ENCODE results near the gene CBFB. TPM values are rescaled to one million over a fixed set of nuclear protein-coding genes. Genes with fewer than 3 reads are reported as not detected.

Gene CBFB
- total and polyA plus RNA-seq, 2 of the 4 experiments (the other 2 are of a cell fraction), result 44.2 to 48.0 TPM

- dilution Hi-C loops (cut with HindIII; ENCODE audit: low sequenced_read_pairs, unreplicated experiment), result no loop called here
Observed at GRCh38 chr16:67000384-67001351, 28.3 kb upstream of the CBFB start.

More at GRCh38 chr16:67000384-67001351, 28.3 kb upstream of the CBFB start:
- Histone ChIP-seq H3K4me2 (ENCODE audit: low read depth, low read length) (peak overlapping the region; percentile 95), H4K91ac (ENCODE audit: insufficient read depth, low read depth, low read length) (no peak overlapping the region), H2AK5ac (ENCODE audit: low read depth, low read length) (no peak overlapping the region; the same call in 1 of the 2 replicates), H4K8ac (ENCODE audit: low read depth in 2 of 2, low read length in 2 of 2) (peak overlapping the region in 1 of 2 experiments; percentile 38; a peak in 1 of 4 replicates), H2BK5ac (ENCODE audit: low read depth, low read length, poor library complexity, severe bottlenecking) (no peak overlapping the region), H3K9me1 (ENCODE audit: insufficient read depth, low read length) (peaks cover 4% of the 10 kb centered on the region), H3K23ac (ENCODE audit: low read depth, low read length) (no peak overlapping the region; the same call in 1 of the 2 replicates), H4K20me1 (ENCODE audit: insufficient read depth, low read length) (no peaks in the 10 kb centered on the region), H3K36me3 (ENCODE audit: control insufficient read depth, insufficient read depth, low read length) (no peaks in the 10 kb centered on the region), H3K56ac (ENCODE audit: extremely low read depth, insufficient read depth, low read length) (no peak overlapping the region), H2BK15ac (ENCODE audit: low read depth, low read length) (no peak overlapping the region), H3K27me3 (ENCODE audit: control insufficient read depth, insufficient read depth, low read length) (peaks cover 24% of the 10 kb centered on the region), H3K4me3 (ENCODE audit: insufficient read depth, low read depth, low read length) (peak overlapping the region; percentile 65), H3K9ac (ENCODE audit: low read depth, low read length) (peak overlapping the region; percentile 39; the same call in 1 of the 2 replicates), H2BK120ac (ENCODE audit: low read depth, low read length) (no peak overlapping the region), H2AK9ac (replicated peaks; ENCODE audit: low read depth, low read length, poor library complexity) (peak overlapping the region; percentile 60), H3K4ac (ENCODE audit: low read depth, low read length) (peak overlapping the region; percentile 22; the same call in 1 of the 2 replicates), H3K9me3 (ENCODE audit: control insufficient read depth, insufficient read depth, low read length) (no peaks in the 10 kb centered on the region), H2BK20ac (ENCODE audit: low read depth, low read length) (no peak overlapping the region), H3K27ac (ENCODE audit: insufficient read depth, low read length) (no peak overlapping the region), H3K4me1 (ENCODE audit: control insufficient read depth, insufficient read depth, low read length) (peaks cover 6% of the 10 kb centered on the region; the same call in 1 of the 2 replicates), H3K18ac (ENCODE audit: low read depth, low read length) (no peak overlapping the region), H2AFZ (replicated peaks; ENCODE audit: low read length, poor library complexity) (peak overlapping the region; percentile 94), H3K79me1 (ENCODE audit: low read depth in 1 of 2, low read length in 2 of 2) (no peaks in the 10 kb centered on the region), H3K14ac (replicated peaks; ENCODE audit: low read depth, low read length) (no peak overlapping the region; the same call in 1 of the 2 replicates), H4K5ac (ENCODE audit: low read depth, low read length) (0 out of 2 replicates have a peak overlapping the region, but pooled peaks have one; percentile 35)
- BruUV-seq (replicated peaks), result no TSS peak
- intact Hi-C loops (cut with micrococcal nuclease), result no loop called here
- in situ Hi-C loops (cut with MboI; ENCODE audit: low sequenced_read_pairs), result no loop called here
- no peak for DNase-seq
- ATAC-seq (ENCODE audit: low read depth), result peak; percentile 85
- ChIA-PET POLR2A (ENCODE audit: unreplicated experiment) (no interaction called here), CTCF (no interaction called here)
- TF ChIP-seq MXI1 (IDR thresholded peaks at IDR 0.05; ENCODE audit: borderline replicate concordance, low read depth, low read length), result no peak
- TF ChIP-seq FOS (IDR thresholded peaks at IDR 0.05; ENCODE audit: low read depth, low read length), result no peak
- TF ChIP-seq RAD21 (IDR thresholded peaks at IDR 0.05; ENCODE audit: low read length), result no peak
- TF ChIP-seq MAZ (IDR thresholded peaks at IDR 0.05; ENCODE audit: borderline replicate concordance, low read depth, low read length), result no peak
- no peak for TF ChIP-seq RCOR1 (IDR thresholded peaks at IDR 0.05; ENCODE audit: insufficient replicate concordance, low read length)
- no peak for TF ChIP-seq POLR2A (IDR thresholded peaks at IDR 0.05; ENCODE audit: low read depth, low read length)
- TF ChIP-seq CEBPB (IDR thresholded peaks at IDR 0.05; ENCODE audit: low read depth, low read length), result no peak
- TF ChIP-seq NFE2L2 (IDR thresholded peaks at IDR 0.05; ENCODE audit: low read depth, low read length), result no peak
- no peak for TF ChIP-seq RFX5 (IDR thresholded peaks at IDR 0.05; ENCODE audit: low read depth, low read length)
- no peak for TF ChIP-seq BHLHE40 (IDR thresholded peaks at IDR 0.05; ENCODE audit: low read depth, low read length)
- 3% methylated on average over 55 of the region's 89 CpGs; no CpG with 5 or more reads in 1 of the 2 experiments for WGBS, 2 experiments (ENCODE audit: extremely low coverage in 2 of 2, insufficient read length in 1 of 2)

Measured in IMR-90 (cell line).